HAP-1 (cell line): Measurements from ENCODE around the gene GCNT4.
A peak's percentile ranks its signal among the peaks of the same experiment; 100 is the strongest.

ENCODE experiments used
- DNase-seq, 2 experiments: peaks; one replicate each; pipeline ENCODE4 v3.0.0-alpha.2; 2016 to 2020; ENCODE audit warnings: low spot score in 2 of 2
- H3K27me3 ChIP-seq: fragments of 250-450 bp; sonication (Bioruptor Pico); 2 replicates; pipeline ENCODE4 v1.5.1; 2020; ENCODE audit warnings: low read depth, mild to moderate bottlenecking, moderate library complexity
- H3K36me3 ChIP-seq: fragments of 250-450 bp; sonication (Bioruptor Pico); replicated peaks from 2 replicates; pipeline ENCODE4 v1.5.1; 2020; ENCODE audit warnings: mild to moderate bottlenecking
- H3K4me1 ChIP-seq: fragments of 250-450 bp; sonication (Bioruptor Pico); 2 replicates; pipeline ENCODE4 v1.5.1; 2020; ENCODE audit warnings: mild to moderate bottlenecking
- H3K4me3 ChIP-seq: fragments of 250-450 bp; sonication (Bioruptor Pico); 2 replicates; pipeline ENCODE4 v1.5.1; 2020; ENCODE audit warnings: mild to moderate bottlenecking, moderate library complexity
- H3K9me3 ChIP-seq: fragments of 250-450 bp; sonication (Bioruptor Pico); 2 replicates; pipeline ENCODE4 v1.5.1; 2020; ENCODE audit warnings: mild to moderate bottlenecking, moderate library complexity
- in situ Hi-C: fragments of 300-500 bp; cut with MboI; formaldehyde crosslinking; loops from 3 replicates; pipeline ENCODE4 v1.14.3; 2020; ENCODE audit warnings: low sequenced_read_pairs, inconsistent platforms, mixed read lengths

Gene GCNT4

DNA sequence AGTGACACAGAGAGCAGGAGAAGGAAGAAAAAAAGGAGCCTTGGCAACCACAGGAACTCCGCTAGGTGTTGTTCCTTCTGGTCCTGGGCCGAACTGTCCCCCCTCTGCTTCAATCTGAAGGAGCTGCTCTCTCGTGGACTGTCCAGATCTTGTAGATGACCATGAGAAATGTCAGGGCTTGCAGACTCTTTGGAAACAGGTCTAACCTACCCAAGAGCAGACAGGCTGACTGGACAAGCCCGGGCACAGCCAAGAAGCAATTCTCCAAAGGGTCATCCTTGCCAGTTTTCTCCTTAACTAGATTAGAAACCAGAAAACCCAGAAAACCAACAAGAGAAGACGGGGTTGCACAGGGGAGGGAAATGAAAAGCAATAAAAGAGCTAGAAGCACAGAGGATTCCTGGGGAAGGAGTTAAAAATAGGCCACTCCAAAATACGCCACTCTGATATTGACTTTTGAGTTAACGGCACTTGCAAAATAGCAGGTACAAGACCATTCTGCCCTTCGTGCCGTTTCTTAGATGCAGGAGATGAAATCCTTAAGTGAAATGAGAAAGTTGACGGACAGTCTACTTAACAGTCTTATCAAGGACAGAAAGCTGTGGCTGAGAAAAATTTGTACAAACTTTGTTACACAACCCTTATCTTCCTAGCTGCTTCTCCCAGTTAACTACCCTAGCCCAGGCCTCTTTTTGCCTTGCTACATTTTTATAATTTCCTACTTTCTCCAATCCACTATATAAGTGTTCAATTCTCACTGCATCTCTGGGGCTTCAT, 5.8 kb downstream of the GCNT4 start:
- no peak overlapping the region for H3K4me3 ChIP-seq
- H3K9me3 ChIP-seq = no peaks in the 10 kb centered on the region
- H3K27me3 ChIP-seq = no peaks in the 10 kb centered on the region
- DNase-seq = no peak
- H3K4me1 ChIP-seq = no peaks in the 10 kb centered on the region; the same call in 1 of the 2 replicates
- no peaks in the 10 kb centered on the region for H3K36me3 ChIP-seq
- in situ Hi-C loops = no loop called here

DNA sequence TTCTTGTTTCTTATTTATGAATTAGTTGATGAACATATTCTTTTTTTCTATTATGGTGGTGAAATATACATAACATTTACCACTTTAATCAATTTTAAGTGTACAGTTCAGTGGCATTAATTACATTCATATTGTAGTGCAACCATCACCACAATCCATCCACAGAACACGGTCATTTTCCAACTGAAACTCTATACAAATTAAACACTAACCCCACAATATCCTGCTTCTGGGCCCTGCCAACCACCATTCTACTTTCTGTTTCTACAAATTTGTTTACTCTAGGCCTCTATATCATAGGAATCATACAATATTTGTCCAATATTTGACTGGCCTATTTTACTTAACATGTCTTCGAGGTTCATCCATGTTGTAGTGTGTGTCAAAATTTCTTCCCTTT, 7.3 kb downstream of the GCNT4 start:
- in situ Hi-C loops = no loop called here
- H3K27me3 ChIP-seq = no peaks in the 10 kb centered on the region

DNA sequence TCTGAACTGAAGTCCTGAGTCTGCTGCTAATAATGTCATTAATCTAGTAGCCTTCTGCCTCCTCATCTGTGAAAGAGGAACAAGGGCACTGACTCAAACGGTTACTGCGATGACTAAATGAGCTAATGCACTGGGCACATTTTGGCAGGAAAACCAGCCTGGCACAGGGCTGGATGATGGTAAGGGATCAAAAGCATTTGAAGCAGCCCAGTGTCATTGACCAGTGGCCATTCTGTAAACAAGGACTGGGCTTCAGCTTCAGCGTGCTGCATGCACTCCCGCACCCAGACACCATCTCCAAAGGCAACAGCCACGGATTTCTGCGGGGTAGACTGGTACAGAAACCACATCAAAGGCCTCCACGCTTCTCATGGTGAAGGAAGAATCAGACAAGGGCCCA, 8.0 kb downstream of the GCNT4 start:
- Histone ChIP-seq H3K27me3 (no peaks in the 10 kb centered on the region), H3K4me3 (no peak overlapping the region), H3K36me3 (no peaks in the 10 kb centered on the region), H3K9me3 (no peaks in the 10 kb centered on the region), H3K4me1 (no peaks in the 10 kb centered on the region)
- in situ Hi-C loops = no loop called here
- no peak for DNase-seq

More for the DNA sequence above, 7.3 kb downstream of the GCNT4 start:
- Histone ChIP-seq H3K4me1 (no peaks in the 10 kb centered on the region; the same call in 1 of the 2 replicates), H3K36me3 (no peaks in the 10 kb centered on the region), H3K9me3 (no peaks in the 10 kb centered on the region), H3K4me3 (no peak overlapping the region)
- no peak for DNase-seq

DNA sequence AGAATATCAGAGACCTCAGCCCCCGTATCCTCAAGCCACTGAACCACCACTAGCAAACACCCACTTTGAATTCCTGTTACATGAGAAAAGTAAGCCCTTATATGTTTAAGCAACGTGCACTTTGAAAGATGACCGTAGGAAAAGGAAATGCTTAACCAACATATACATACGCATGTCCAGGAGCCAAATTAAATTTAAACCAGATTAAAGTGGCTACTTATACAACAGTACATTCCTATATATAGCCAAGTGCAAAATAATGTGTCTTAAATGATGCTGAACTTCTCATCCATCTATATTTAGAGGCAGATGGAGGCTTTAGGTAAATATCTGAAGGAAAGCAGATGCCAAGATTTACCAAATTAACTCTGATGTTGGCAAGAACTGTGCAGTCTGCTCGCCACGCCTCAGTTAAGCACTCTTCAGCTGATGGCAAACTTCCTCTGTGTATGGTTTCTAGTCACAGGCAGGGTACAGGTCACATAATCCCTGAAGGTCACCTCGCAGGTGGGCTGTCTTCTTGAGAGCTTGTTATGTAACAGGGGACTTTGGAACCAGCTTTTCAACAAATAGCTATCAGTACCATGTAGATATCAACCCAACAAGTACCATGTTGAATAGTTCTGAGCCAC, 8.6 kb downstream of the GCNT4 start:
- no peak overlapping the region for H3K4me3 ChIP-seq
- DNase-seq = no peak
- in situ Hi-C loops = no loop called here
- H3K4me1 ChIP-seq = no peaks in the 10 kb centered on the region
- no peaks in the 10 kb centered on the region for H3K27me3 ChIP-seq
- no peaks in the 10 kb centered on the region for H3K9me3 ChIP-seq
- H3K36me3 ChIP-seq = no peaks in the 10 kb centered on the region

DNA sequence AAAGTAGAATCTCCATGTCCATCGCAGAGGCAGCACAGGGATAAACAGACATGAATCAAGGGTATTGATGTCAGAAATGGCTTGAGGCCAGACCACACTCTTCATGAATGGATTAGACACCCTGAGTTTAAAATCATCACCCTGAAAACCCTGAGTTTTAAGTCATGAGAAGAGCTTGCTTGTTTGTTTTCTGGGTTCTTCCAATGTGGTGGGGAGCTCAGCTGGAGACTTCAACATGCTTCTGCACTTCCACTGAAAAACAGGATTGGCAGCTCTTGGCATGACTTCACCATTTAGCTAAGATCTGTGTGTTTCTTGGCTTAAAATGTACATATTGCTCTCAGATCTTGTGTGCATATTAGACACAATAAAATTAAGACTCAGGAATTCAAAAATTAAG, 9.8 kb downstream of the GCNT4 start:
- no peaks in the 10 kb centered on the region for H3K4me1 ChIP-seq
- H3K9me3 ChIP-seq = no peaks in the 10 kb centered on the region
- no peak overlapping the region for H3K4me3 ChIP-seq
- in situ Hi-C loops = no loop called here
- H3K36me3 ChIP-seq = no peaks in the 10 kb centered on the region
- DNase-seq = no peak
- no peaks in the 10 kb centered on the region for H3K27me3 ChIP-seq

DNA sequence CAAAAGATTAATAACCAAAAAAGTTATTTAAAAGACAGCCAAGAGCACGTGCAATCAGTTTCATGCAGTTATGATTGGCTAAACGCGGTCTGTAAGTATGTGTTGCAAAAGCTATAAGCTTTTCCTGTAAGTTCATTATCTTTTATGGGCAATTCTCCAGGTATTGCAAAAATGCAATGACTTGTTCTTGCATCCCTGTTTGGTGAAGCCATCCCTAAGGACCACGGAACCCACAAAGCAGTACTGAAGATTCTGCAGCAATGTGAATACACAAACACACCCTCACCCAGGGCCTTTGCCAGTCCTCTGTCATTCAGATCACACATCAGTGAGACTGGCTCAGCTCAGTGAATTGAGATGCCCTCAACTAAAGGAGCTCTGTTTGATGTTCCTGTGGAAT, 11.4 kb downstream of the GCNT4 start:
- Histone ChIP-seq H3K4me1 (no peaks in the 10 kb centered on the region), H3K27me3 (no peaks in the 10 kb centered on the region), H3K4me3 (no peak overlapping the region), H3K36me3 (no peaks in the 10 kb centered on the region), H3K9me3 (no peaks in the 10 kb centered on the region)
- in situ Hi-C loops = no loop called here
- DNase-seq = no peak

DNA sequence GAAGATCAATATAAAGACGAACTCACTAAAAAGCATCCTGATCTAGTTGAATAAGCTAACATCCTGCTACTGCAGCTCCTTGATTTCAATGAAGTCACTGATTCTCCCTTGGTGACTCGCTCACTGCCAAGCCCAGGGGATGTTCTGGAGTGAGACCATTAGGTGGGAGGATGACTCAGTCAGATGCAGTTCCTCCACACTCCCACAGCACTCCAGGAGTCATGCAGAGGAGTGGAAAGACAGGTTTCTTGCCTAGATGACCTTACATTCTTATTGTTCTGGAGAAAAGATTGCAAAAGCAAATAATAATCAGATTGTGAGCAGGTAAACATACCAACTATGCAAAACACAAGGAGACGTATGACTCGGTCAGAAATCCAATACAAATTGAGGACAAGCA, 15.3 kb downstream of the GCNT4 start:
- H3K27me3 ChIP-seq = no peaks in the 10 kb centered on the region
- H3K36me3 ChIP-seq = no peaks in the 10 kb centered on the region
- no peaks in the 10 kb centered on the region for H3K4me1 ChIP-seq
- H3K9me3 ChIP-seq = no peaks in the 10 kb centered on the region
- in situ Hi-C loops = no loop called here
- H3K4me3 ChIP-seq = no peak overlapping the region
- DNase-seq = no peak

DNA sequence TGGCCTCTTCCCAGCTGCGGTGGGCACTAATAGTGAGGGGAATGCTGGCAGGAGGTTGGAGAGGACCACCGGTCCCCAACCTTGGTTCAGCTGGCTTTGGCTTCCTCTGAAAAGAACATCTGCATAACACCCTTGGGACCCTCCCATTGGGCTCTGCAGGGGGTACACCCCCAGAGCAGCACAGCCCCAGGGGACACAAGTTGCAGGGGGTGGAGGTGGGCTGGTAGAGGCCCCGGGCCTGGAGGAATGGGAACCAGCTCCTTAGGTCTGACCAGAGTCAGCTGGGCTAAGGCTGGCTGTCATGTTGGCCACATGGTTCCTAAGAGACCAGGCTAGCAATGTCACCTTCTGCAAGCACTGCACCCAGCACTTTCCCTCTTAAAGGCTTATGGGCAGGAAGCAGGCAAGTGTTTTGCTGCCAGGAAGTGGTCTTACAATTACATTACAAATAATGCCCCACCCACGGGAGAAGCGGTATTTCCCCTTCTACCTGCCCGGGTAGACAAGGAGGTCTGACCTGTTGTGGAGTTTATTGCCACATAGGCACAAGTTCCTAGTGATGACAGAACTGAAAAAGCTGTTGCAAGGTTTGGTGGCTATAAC, 18.1 kb downstream of the GCNT4 start:
- H3K27me3 ChIP-seq = no peaks in the 10 kb centered on the region
- H3K9me3 ChIP-seq = no peaks in the 10 kb centered on the region
- H3K36me3 ChIP-seq = no peaks in the 10 kb centered on the region
- in situ Hi-C loops = no loop called here
- H3K4me3 ChIP-seq = no peak overlapping the region
- DNase-seq = no peak
- H3K4me1 ChIP-seq = no peaks in the 10 kb centered on the region

DNA sequence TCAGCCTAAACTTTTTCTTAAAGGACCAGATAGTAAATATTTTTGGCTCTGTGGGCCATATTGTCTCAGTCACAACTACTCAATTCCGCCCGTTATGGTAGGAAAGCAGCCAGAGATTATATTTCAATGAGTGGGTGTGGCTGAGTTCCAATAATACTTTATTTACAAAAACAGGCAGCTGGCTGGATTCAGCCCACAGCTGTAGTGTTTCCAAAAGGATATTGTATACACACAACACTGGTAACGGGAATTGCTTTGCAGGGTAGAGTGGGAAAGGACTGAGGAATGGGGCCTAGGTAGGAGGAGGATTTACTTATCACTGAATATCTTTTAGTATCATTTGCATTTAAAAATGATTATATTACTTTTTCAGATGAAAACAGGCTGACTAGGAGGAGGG, 21.0 kb downstream of the GCNT4 start:
- Histone ChIP-seq H3K4me3 (no peak overlapping the region), H3K36me3 (no peaks in the 10 kb centered on the region), H3K9me3 (no peaks in the 10 kb centered on the region), H3K4me1 (no peaks in the 10 kb centered on the region), H3K27me3 (no peaks in the 10 kb centered on the region)
- no peak for DNase-seq
- in situ Hi-C loops = no loop called here

DNA sequence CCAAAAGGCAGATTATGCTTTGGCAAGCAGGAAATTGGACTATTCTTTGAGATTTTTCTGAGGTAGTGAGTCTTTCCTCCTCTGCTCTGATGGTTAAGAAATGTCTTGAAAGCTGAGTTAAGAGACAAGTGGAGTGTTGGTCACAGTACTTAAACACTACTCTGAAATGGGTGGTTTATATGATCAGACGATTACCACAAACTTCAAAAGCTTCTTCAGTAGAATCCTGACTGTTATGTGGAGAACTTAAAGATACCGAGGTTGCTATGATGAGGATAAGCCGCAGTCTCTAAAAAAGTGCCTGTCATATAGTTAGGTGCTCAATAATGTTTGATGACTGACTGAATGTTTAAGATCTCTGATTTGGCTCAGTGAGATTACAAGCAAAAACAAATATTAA, 24.3 kb downstream of the GCNT4 start:
- in situ Hi-C loops = no loop called here
- no peak overlapping the region for H3K4me3 ChIP-seq
- no peaks in the 10 kb centered on the region; the same call in 1 of the 2 replicates for H3K4me1 ChIP-seq
- H3K27me3 ChIP-seq = no peaks in the 10 kb centered on the region
- H3K9me3 ChIP-seq = no peaks in the 10 kb centered on the region
- no peak for DNase-seq
- no peaks in the 10 kb centered on the region for H3K36me3 ChIP-seq

DNA sequence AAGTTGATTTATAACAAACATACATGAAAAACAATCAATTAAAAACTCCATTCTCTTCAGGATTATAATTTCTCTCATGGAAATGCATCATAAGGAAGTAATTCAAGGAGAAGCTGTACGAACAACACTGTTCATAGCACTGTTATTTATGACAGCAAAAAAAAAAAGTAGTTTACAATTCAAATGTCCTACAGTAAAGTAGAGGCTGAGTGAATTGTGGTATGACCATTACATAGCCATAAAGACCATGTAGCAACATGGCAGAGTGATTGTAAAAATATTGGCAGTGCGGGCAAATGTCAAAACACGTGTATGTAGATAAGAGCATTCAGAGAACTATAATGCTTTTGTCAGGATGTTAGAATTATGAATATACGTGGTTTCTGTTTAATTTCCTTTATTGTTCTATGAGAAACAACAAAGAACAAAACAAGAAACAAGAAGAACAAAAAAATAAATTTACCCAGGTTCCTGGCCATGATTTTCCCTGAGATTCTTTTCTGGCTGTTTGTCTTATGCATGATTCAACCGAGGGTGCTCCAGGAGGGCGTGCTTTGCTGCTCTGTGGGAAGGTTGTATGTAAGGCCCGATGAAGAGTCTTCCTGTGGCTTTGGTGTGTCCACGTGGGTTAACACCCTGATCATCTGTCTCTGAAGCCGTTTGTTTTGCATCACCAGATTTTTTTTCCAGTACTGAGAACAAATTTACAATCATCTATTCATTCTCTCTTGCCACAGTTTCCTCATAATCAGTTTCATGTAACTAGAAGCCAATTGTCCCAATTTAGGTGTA, 28.8 kb downstream of the GCNT4 start:
- Histone ChIP-seq H3K4me1 (peaks cover 7% of the 10 kb centered on the region), H3K4me3 (no peak overlapping the region), H3K9me3 (no peaks in the 10 kb centered on the region), H3K27me3 (no peaks in the 10 kb centered on the region), H3K36me3 (no peaks in the 10 kb centered on the region)
- in situ Hi-C loops = no loop called here
- no peak for DNase-seq

DNA sequence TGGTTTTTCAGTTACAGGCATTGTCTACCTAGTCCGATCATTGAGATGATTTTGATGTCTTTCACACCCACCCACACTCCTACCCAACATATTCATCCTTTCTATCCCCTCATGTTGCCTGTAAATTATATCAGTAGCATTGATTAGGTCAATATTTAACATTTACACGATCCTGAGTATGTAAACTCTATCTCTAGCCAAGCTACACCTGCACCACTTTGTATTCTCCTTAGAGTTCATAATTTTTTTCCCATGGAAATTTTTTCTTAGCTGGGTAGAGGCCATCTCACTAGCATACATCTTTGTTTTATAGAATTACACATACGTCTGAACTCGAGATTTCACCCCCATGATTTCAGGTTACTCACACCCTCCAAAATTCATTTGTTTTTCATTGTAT, 30.6 kb downstream of the GCNT4 start:
- in situ Hi-C loops = no loop called here
- no peak for DNase-seq

DNA sequence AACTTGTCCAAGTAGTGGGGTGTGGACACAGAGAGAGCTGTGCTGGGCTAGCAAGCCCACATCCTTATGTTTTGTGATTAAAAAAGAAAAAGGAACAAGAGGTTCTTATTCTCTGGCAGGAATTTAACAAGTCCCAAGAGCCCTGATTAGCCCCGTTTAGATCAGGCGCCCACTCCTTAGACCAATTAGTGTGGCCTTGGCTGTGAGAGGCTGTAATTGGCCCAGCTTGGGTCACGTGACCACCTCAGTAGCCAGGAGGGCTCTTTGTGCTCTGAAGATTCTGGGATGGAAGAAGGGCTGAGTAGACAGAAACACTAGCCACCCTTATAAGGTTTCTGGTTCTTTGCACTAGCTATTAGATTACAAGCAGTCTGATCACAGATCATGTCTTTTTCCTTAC, 31.1 kb downstream of the GCNT4 start:
- Histone ChIP-seq H3K36me3 (no peaks in the 10 kb centered on the region), H3K27me3 (no peaks in the 10 kb centered on the region), H3K9me3 (no peaks in the 10 kb centered on the region), H3K4me1 (peaks cover 7% of the 10 kb centered on the region), H3K4me3 (no peak overlapping the region)
- in situ Hi-C loops = no loop called here
- DNase-seq = peak; percentile 48 to 69

More for the DNA sequence above, 30.6 kb downstream of the GCNT4 start:
- no peak overlapping the region for H3K4me3 ChIP-seq
- no peaks in the 10 kb centered on the region for H3K36me3 ChIP-seq
- H3K27me3 ChIP-seq = no peaks in the 10 kb centered on the region
- no peaks in the 10 kb centered on the region for H3K9me3 ChIP-seq
- H3K4me1 ChIP-seq = peaks cover 7% of the 10 kb centered on the region
